HG03196 (cell line): Measurements from ENCODE around the gene HS3ST5.
A peak's percentile ranks its signal among the peaks of the same experiment; 100 is the strongest.
"Not testable (repeated sequence)": the region's sequence is repeated elsewhere in the genome, so short reads cannot be mapped to it uniquely, and the experiment has no call there.

Experiments
- ATAC-seq: cut with Tn5 transposase; IDR thresholded peaks from one replicate; pipeline ENCODE4 v1.9.1; 2021; ENCODE audit not compliant: unreplicated experiment

The HS3ST5 gene

GRCh38 chr6:114108119-114109002 lies 234.5 kb downstream of the HS3ST5 start:
- peak; percentile 64 for ATAC-seq

GRCh38 chr6:114106020-114106419 lies 236.8 kb downstream of the HS3ST5 start:
- ATAC-seq = no peak

DNA sequence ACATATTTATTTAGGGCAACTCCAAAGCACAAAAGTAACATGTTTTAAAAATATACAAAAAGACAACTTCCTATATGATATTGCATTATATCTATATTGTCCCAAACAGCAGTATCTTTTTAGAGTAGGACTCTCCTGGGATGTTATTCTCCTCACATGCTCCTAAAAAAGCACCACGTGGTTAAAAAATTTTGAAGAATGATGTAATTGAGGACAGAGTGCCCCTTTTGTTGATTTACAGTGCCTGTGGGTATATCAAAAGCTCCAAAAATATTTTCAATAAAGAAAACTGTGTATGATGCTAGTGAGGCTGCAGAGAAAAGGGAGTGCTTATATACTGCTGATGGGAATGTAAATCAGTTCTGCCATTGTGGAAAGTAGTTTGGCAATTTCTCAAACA lies 241.6 kb downstream of the HS3ST5 start:
- ATAC-seq = no peak

- ATAC-seq = no peak
Measured at GRCh38 chr6:114100215-114100994, 242.4 kb downstream of the HS3ST5 start.

DNA sequence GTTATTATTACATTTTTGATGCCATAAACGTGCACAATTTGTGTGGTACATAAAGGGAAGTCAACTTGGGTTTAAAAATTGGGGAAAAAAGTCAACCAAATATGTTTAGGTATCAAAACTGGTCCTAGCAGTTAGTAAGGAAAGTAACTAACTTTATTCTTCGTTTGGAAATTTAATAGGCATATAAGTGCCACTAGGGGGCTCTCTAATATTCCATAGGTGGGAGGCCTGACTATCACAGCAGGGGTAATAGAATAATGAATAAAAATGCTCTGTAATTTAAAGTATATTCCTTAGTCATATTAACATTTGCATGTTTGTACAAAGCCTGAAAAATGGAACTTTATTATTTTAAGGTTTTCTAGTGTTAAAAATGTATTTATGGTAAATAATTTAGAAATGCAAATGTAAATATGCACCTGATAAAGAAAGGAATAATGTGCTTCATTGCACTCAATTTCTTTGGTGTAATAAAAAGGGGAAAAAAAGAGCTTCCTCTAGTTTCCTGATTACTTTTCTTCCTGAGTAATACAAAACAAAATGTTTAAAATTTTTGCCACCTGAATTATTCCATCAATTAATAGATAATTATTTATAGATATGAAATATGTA lies 246.2 kb downstream of the HS3ST5 start:
- ATAC-seq = no peak

GRCh38 chr6:114092943-114093342 lies 249.9 kb downstream of the HS3ST5 start:
- ATAC-seq = no peak

DNA sequence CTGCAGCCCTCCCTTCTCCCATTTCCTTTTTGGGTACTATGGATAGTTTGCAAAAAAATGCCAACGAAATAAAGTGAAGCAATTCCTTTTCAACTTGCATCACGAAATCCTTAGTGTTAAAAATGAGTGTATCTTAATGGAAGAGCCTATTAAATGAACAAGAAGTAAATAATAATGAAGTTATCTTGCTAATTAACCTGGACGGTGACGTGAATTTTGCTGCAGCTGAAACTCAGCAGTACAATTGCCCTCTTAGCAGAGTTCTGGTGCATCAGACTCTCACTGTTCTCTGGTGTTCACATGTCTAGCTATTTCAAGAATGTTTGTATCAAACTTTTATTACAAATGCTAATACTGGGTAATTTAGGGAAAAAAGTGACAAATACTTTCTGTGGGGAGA lies 252.2 kb downstream of the HS3ST5 start:
- no peak for ATAC-seq

DNA sequence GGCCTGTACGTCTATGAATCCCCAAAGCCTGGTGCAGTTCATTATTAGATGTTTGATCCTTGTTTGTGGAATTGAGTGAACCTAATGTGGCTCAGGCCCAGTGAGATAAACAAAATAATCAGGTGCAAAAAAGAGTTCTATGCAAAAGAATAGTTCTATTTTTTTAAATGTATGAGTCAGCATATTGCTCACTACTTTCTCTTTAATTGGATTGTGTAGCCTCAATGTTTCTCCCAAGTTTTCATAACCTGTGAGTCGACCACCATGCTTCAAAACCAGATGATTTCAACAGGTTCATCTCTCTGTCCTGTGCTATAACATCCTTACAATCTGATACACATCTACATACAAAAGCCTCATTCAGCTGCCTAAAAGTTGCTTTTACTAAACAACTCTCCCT lies 255.3 kb downstream of the HS3ST5 start:
- ATAC-seq = no peak

- no peak for ATAC-seq
Measured at GRCh38 chr6:114085211-114085610, 257.6 kb downstream of the HS3ST5 start.

DNA sequence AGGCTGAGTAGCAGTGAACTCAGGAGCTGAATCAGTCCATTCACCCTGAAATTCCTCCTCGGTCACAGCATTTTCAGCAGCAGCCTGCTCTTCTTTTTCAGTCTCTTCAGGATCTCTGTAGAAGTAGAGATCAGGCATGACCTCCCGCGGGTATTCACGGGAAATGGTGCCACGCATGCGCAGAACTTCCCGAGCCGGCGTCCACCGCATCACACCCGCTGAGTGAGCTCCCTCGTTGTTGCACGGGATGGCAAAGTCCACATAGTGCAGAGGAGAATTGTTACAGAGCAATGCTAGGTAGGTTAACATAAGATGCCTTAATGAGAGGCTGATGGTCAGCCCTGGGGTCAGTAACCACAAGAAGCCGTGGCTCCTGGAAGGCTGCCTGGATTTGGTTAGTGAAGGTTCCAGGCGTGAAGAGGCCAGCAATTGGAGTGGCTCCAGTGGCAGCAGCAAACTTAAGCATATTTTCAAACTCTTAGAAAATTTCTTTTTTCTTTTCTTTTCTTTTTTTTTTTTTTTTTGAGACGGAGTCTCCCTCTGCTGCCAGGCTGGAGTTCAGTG lies 258.4 kb downstream of the HS3ST5 start:
- ATAC-seq = no peak

DNA sequence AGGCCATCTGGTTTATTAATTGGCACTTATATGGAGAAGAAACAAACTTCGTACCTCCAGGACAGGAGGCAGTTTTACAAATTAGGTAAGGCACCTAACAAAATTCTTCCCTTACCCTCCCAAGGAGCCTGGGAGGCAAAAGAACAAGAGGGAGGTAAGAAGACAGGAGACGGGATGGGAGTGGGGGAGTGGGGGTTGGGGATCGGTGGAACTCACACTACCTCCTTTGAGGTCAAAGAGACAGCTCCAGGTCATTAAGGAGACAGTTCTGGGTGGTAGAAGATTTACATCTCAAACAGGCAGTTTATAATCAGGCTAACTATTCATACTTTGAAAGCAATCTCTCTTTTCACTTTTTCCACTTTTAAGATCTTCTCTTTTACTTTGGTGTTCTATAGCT lies 259.6 kb downstream of the HS3ST5 start:
- ATAC-seq = no peak

- ATAC-seq = no peak
Measured at GRCh38 chr6:114081730-114082129, 261.1 kb downstream of the HS3ST5 start.

GRCh38 chr6:114080891-114081510 lies 261.8 kb downstream of the HS3ST5 start:
- ATAC-seq = no peak

DNA sequence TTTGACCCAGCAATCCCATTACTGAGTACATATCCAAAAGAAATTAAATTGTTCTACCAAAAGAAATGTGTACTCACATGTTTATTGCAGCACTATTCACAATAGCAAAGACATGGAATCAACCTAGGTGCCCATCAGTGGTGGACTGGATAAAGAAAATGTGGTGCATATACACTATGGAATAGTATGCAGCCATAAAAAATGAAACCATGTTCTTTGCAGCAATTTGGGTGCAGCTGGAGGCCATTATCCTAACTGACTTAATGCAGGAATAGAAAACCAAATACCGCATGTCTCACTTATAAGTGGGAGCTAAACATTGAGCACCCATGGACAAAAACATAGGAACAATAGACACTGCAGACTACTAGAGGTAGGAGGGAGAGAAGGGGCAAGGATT lies 262.4 kb downstream of the HS3ST5 start:
- not testable (repeated sequence) for ATAC-seq

- no peak for ATAC-seq
Measured at GRCh38 chr6:114075777-114076176, 267.0 kb downstream of the HS3ST5 start.

DNA sequence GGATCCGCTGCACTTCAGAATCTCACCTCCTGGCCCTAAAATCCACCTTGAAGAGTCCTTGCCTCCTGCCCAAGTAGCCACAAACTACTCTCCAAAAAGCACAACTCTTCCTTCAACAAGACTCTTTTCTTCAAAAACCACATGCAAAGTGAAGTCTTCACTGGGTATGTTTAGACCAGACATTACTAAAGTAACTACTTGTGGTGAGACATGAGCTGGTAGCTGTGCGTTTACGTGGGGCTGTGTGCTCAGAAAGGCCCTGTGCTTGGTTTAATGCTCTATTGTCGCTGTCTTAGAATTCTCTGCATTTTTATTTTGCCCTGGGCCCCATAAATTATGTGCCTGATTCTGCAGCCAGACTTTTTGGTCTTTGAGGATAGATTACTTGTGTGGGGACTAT lies 267.5 kb downstream of the HS3ST5 start:
- no peak for ATAC-seq

- ATAC-seq = no peak
Measured at GRCh38 chr6:114068771-114069170, 274.1 kb downstream of the HS3ST5 start.

DNA sequence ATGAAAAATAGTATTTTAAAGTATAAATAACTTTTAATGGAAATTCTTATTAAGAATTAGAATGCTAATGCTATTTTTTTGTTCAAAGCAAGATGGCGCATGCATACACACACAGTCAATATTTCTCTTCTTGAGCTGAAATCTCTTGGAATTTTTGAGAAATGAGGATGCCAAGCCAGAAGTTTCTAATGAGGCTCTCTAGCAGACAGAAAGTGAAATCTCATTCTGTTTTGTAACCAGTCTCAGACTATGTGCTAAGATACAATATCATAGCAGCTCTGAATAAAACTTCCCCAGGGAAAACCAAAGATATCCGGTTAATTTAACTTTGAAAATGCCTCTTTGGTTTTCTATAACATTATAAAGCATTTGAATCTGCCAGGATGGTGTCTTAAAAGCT lies 274.7 kb downstream of the HS3ST5 start:
- no peak for ATAC-seq

DNA sequence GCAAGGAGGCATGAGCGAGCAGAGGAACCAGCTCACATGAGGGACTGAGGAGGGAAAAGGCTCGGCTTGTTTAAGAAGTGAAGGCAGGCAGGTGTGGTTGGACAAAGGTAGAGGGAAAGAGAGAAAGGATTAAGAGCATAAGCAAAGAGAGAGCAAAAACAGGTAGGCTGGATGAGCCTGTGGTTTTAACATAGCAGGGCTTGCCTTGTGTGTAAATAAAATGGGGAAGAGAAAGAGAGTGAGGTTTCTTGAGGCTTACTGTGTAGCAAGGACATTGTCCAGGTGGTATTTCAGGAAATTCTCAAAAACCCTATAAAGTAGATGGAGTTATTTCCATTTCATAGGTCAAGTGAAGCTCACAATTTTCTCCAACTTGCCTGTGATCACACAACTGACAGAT lies 278.0 kb downstream of the HS3ST5 start:
- no peak for ATAC-seq

GRCh38 chr6:114063956-114064355 lies 278.9 kb downstream of the HS3ST5 start:
- no peak for ATAC-seq

GRCh38 chr6:114062199-114062598 lies 280.6 kb downstream of the HS3ST5 start:
- no peak for ATAC-seq
